T-cell (primary cell): ENCODE data around the gene EDARADD. TPM values are rescaled to one million over a fixed set of nuclear protein-coding genes. Genes with fewer than 3 reads are reported as not detected.

Experiments used
- ATAC-seq, 4 experiments: fragments of 200-7000 bp in 3 of 4; fragments of 150-1000 bp in 1 of 4; cut with Tn5 transposase; replicated peaks in 1 of 4; 1 replicate in 3 of 4; 2 replicates in 1 of 4; pipeline ENCODE4 v1.10.0; 2021; ENCODE audit warnings: moderate library complexity in 3 of 4, mild to moderate bottlenecking in 2 of 4, moderate number of reproducible peaks in 1 of 4
- CTCF ChIA-PET, 2 donors: fragments of 300-600 bp; sonication (Branson Sonifier 250); formaldehyde crosslinking; loops; one replicate each; lab custom pipeline; 2022; ENCODE audit warnings: antibody characterized with exemption in 2 of 2; lab: Charles Lee
- POLR2A ChIA-PET, 2 donors: fragments of 300-600 bp; sonication (Branson Sonifier 250); formaldehyde crosslinking; loops; one replicate each; lab custom pipeline; 2022; ENCODE audit warnings: antibody characterized with exemption in 2 of 2; lab: Charles Lee
- DNase-seq, 35 experiments: peaks; one replicate each; pipeline versions ENCODE4 v3.0.0 to v3.0.0-alpha.2; 2013 to 2023
- H3K27ac ChIP-seq: one replicate; pipeline ENCODE4 v1.5.1; 2013; ENCODE audit warnings: low read length
- H3K27me3 ChIP-seq, 2 experiments: replicated peaks in 1 of 2; 1 replicate in 1 of 2; 2 replicates in 1 of 2; pipeline versions ENCODE4 v1.6.1 to v1.7.0; 2013; ENCODE audit warnings: low read length in 1 of 2, mixed read lengths in 1 of 2; ENCODE audit not compliant: control insufficient read depth in 2 of 2, insufficient read depth in 2 of 2; ENCODE audit errors: extremely low read depth in 1 of 2
- H3K36me3 ChIP-seq, 2 donors: 1 replicate in 1 of 2; 2 replicates in 1 of 2; pipeline versions ENCODE4 v1.6.1 to v1.7.0; 2013; ENCODE audit warnings: low read length in 1 of 2; ENCODE audit not compliant: control insufficient read depth in 2 of 2, insufficient read depth in 1 of 2; ENCODE audit errors: extremely low read depth in 1 of 2
- H3K4me1 ChIP-seq, 2 experiments: 1 replicate in 1 of 2; 2 replicates in 1 of 2; pipeline versions ENCODE4 v1.6.1 to v1.7.0; 2013; ENCODE audit warnings: low read length in 2 of 2, mixed read lengths in 1 of 2; ENCODE audit not compliant: insufficient read depth in 2 of 2, control insufficient read depth in 1 of 2; ENCODE audit errors: extremely low read depth in 1 of 2
- H3K4me3 ChIP-seq, 2 donors: 1 replicate in 1 of 2; 2 replicates in 1 of 2; pipeline versions ENCODE4 v1.5.1 to v1.7.0; 2013; ENCODE audit warnings: mild to moderate bottlenecking in 2 of 2, low read length in 1 of 2, moderate library complexity in 1 of 2; ENCODE audit not compliant: control insufficient read depth in 1 of 2; ENCODE audit errors: extremely low read depth in 1 of 2
- H3K9me3 ChIP-seq: 2 replicates; pipeline ENCODE4 v1.7.0; 2013
- H3K27ac Mint-ChIP-seq, 2 donors: one replicate each; pipeline ENCODE4 v1.8.0; 2020 to 2021; ENCODE audit warnings: mild to moderate bottlenecking in 2 of 2, mixed read lengths in 2 of 2
- H3K27me3 Mint-ChIP-seq, 2 donors: one replicate each; pipeline ENCODE4 v1.8.0; 2021 to 2022; ENCODE audit warnings: mixed read lengths in 2 of 2
- H3K36me3 Mint-ChIP-seq: one replicate; pipeline ENCODE4 v1.8.0; 2021; ENCODE audit warnings: mixed read lengths
- H3K4me1 Mint-ChIP-seq, 3 donors: one replicate each; pipeline ENCODE4 v1.8.0; 2020 to 2022; ENCODE audit warnings: mixed read lengths in 3 of 3, mild to moderate bottlenecking in 1 of 3
- H3K4me3 Mint-ChIP-seq, 3 donors: one replicate each; pipeline ENCODE4 v1.8.0; 2020 to 2022; ENCODE audit warnings: mild to moderate bottlenecking in 3 of 3, mixed read lengths in 3 of 3, moderate library complexity in 3 of 3
- H3K9me3 Mint-ChIP-seq, 3 donors: one replicate each; pipeline ENCODE4 v1.8.0; 2020 to 2022; ENCODE audit warnings: mixed read lengths in 3 of 3
- WGBS: methylation state at CpG from one replicate; pipeline ENCODE4 v1.1.5; 2013; ENCODE audit warnings: missing lambda C conversion rate; ENCODE audit not compliant: insufficient coverage; 5-methylcytosine and 5-hydroxymethylcytosine counted together
- total RNA-seq, 35 experiments: library from RNA in 6 of 35; stranded (reverse) in 6 of 35; fragments of 120-200 nt in 1 of 35; gene quantifications; one replicate each; pipeline versions ENCODE4 v1.2.1 to v1.2.4 and lab custom pipeline; 2013 to 2026

EDARADD gene
- total RNA-seq, 5 donors from 2014 or later (not counting 1 experiment from before 2014, with no cell fraction given), result 1.3 to 5.7 (median 4.2) TPM

GRCh38 chr1:236389253-236389652 is 4.8 kb upstream of the EDARADD start:
- Mint-ChIP-seq H3K27ac (no peak overlapping the region), H3K9me3 (no peaks in the 10 kb centered on the region), H3K4me1 (peaks cover 0 to 8% (median 6%) of the 10 kb centered on the region in 3 donors), H3K4me3 (no peak overlapping the region), H3K27me3 (peaks cover 29 to 31% of the 10 kb centered on the region in 2 donors), H3K36me3 (no peaks in the 10 kb centered on the region)
- no peak for ATAC-seq
- Histone ChIP-seq H3K9me3 (no peaks in the 10 kb centered on the region), H3K27ac (no peak overlapping the region), H3K4me1 (peaks cover 0 to 7% of the 10 kb centered on the region in 2 experiments), H3K4me3 (no peak overlapping the region), H3K27me3 (peaks cover 0 to 2% of the 10 kb centered on the region in 2 experiments), H3K36me3 (no peaks in the 10 kb centered on the region)
- ChIA-PET CTCF (no interaction called here), POLR2A (no interaction called here)
- no peak for DNase-seq
- WGBS, result no CpG with 5 or more reads among the region's 1 CpG

- H3K27ac ChIP-seq, result no peak overlapping the region
- H3K9me3 ChIP-seq, result no peaks in the 10 kb centered on the region
- H3K27ac Mint-ChIP-seq, result no peak overlapping the region
- no peaks in the 10 kb centered on the region for H3K36me3 ChIP-seq
- WGBS, result 92% methylated on average over 2 of the region's 5 CpGs
- ChIA-PET CTCF (no interaction called here), POLR2A (no interaction called here)
- ATAC-seq, result no peak
- H3K4me3 ChIP-seq, result no peak overlapping the region
- no peaks in the 10 kb centered on the region for H3K9me3 Mint-ChIP-seq
- no peak for DNase-seq
- H3K4me1 Mint-ChIP-seq, result peaks cover 6 to 17% (median 16%) of the 10 kb centered on the region in 3 donors
- H3K36me3 Mint-ChIP-seq, result no peaks in the 10 kb centered on the region
- peaks cover 38% of the 10 kb centered on the region in 2 donors for H3K27me3 Mint-ChIP-seq
- H3K4me1 ChIP-seq, result peaks cover 0 to 12% of the 10 kb centered on the region in 2 experiments
- no peak overlapping the region for H3K4me3 Mint-ChIP-seq
- H3K27me3 ChIP-seq, result peaks cover 0 to 8% of the 10 kb centered on the region in 2 experiments
Observed at GRCh38 chr1:236391008-236391407, 3.1 kb upstream of the EDARADD start.

- ATAC-seq, result no peak
- WGBS, result 92% methylated on average over 2 of the region's 2 CpGs
- no peaks in the 10 kb centered on the region for H3K9me3 ChIP-seq
Observed at GRCh38 chr1:236392182-236392581, 1.9 kb upstream of the EDARADD start.

GRCh38 chr1:236394879-236395229 is 768 bp downstream of the EDARADD start:
- Histone ChIP-seq H3K4me3 (peak overlapping the region; percentile 56 to 79), H3K27me3 (peaks cover 0 to 15% of the 10 kb centered on the region in 2 experiments), H3K4me1 (peaks cover 0 to 20% of the 10 kb centered on the region in 2 experiments), H3K36me3 (no peaks in the 10 kb centered on the region), H3K27ac (peak overlapping the region; percentile 63), H3K9me3 (no peaks in the 10 kb centered on the region)
- ChIA-PET POLR2A (interaction anchor here in 1 of 2 donors (0.5 to 2.5 kb wide), 2 partner anchors 9 to 21 kb away, joined by 6 to 14 read pairs; no protein-coding TSS in a partner anchor), CTCF (interaction anchor here in 1 of 2 donors (1.4 kb wide), 1 partner anchor 21 kb away, joined by 6 read pairs; no protein-coding TSS in a partner anchor)
- Mint-ChIP-seq H3K27ac (peak overlapping the region; percentile 86 to 88), H3K9me3 (no peaks in the 10 kb centered on the region), H3K36me3 (no peaks in the 10 kb centered on the region), H3K4me1 (peaks cover 16 to 32% (median 23%) of the 10 kb centered on the region in 3 donors), H3K27me3 (peaks cover 36 to 41% of the 10 kb centered on the region in 2 donors), H3K4me3 (peak overlapping the region; percentile 88 to 96 (median 90))
- peak; percentile 35 to 48 (median 38) for ATAC-seq
- peak in 4 of 35 experiments; percentile 1 to 44 (median 14) for DNase-seq
- under 1% methylated on average over 15 of the region's 17 CpGs for WGBS

More at GRCh38 chr1:236392182-236392581, 1.9 kb upstream of the EDARADD start:
- no peak overlapping the region for H3K4me3 Mint-ChIP-seq
- POLR2A ChIA-PET, result interaction anchor here in 1 of 2 donors (0.6 kb wide), 1 partner anchor 1782 kb away, joined by 3 read pairs; no protein-coding TSS in a partner anchor
- H3K9me3 Mint-ChIP-seq, result no peaks in the 10 kb centered on the region
- DNase-seq, result no peak
- no peaks in the 10 kb centered on the region for H3K36me3 Mint-ChIP-seq
- peaks cover 11 to 23% (median 23%) of the 10 kb centered on the region in 3 donors for H3K4me1 Mint-ChIP-seq
- CTCF ChIA-PET, result no interaction called here
- Histone ChIP-seq H3K27ac (no peak overlapping the region), H3K27me3 (peaks cover 0 to 12% of the 10 kb centered on the region in 2 experiments), H3K4me3 (no peak overlapping the region), H3K36me3 (no peaks in the 10 kb centered on the region), H3K4me1 (peaks cover 0 to 16% of the 10 kb centered on the region in 2 experiments)
- H3K27me3 Mint-ChIP-seq, result peaks cover 44 to 46% of the 10 kb centered on the region in 2 donors
- H3K27ac Mint-ChIP-seq, result no peak overlapping the region

- DNase-seq, result peak in 33 of 35 experiments; percentile 3 to 64 (median 29)
- peaks cover 0 to 15% of the 10 kb centered on the region in 2 experiments for H3K27me3 ChIP-seq
- Mint-ChIP-seq H3K9me3 (no peaks in the 10 kb centered on the region), H3K27ac (peak overlapping the region; percentile 86 to 92), H3K27me3 (peaks cover 37 to 38% of the 10 kb centered on the region in 2 donors), H3K36me3 (no peaks in the 10 kb centered on the region), H3K4me1 (peaks cover 16 to 36% (median 23%) of the 10 kb centered on the region in 3 donors), H3K4me3 (peak overlapping the region; percentile 90 to 96 (median 93))
- ChIA-PET POLR2A (interaction anchor here in 1 of 2 donors (2.5 kb wide), 1 partner anchor 21 kb away, joined by 14 read pairs; no protein-coding TSS in a partner anchor), CTCF (interaction anchor here in 1 of 2 donors (0.5 to 1.5 kb wide), 3 partner anchors 21 to 259 kb away, joined by 3 to 6 read pairs (median 6); no protein-coding TSS in a partner anchor)
- WGBS, result under 1% methylated on average over 85 of the region's 86 CpGs
- peak; percentile 77 to 88 (median 82) for ATAC-seq
- peak overlapping the region; percentile 63 for H3K27ac ChIP-seq
- peaks cover 0 to 20% of the 10 kb centered on the region in 2 experiments for H3K4me1 ChIP-seq
- no peaks in the 10 kb centered on the region for H3K9me3 ChIP-seq
- peak overlapping the region; percentile 56 to 79 for H3K4me3 ChIP-seq
- no peaks in the 10 kb centered on the region for H3K36me3 ChIP-seq
Observed at GRCh38 chr1:236395230-236395946, 1.3 kb downstream of the EDARADD start.
